Glomerular endothelial cell (primary cell): ENCODE measurements around the gene ATG4D. TPM values are rescaled to one million over a fixed set of nuclear protein-coding genes. Genes with fewer than 3 reads are reported as not detected.
A peak's percentile ranks its signal among the peaks of the same experiment; 100 is the strongest.
"Not testable (repeated sequence)": the region's sequence is repeated elsewhere in the genome, so short reads cannot be mapped to it uniquely, and the experiment has no call there.

Experiments
- DNase-seq: peaks from one replicate; pipeline ENCODE4 v3.0.0-alpha.2; 2011; ENCODE audit warnings: low read depth, low spot score; ENCODE audit errors: extremely low read depth
- total RNA-seq: library from RNA; depleted of rRNA; stranded (reverse); fragments of >200 nt; gene quantifications from 2 replicates; pipeline ENCODE4 v1.2.3, GENCODE V29; 2015

Gene ATG4D
- total RNA-seq, 1 donor from 2014 or later, result 18.9 TPM

DNA sequence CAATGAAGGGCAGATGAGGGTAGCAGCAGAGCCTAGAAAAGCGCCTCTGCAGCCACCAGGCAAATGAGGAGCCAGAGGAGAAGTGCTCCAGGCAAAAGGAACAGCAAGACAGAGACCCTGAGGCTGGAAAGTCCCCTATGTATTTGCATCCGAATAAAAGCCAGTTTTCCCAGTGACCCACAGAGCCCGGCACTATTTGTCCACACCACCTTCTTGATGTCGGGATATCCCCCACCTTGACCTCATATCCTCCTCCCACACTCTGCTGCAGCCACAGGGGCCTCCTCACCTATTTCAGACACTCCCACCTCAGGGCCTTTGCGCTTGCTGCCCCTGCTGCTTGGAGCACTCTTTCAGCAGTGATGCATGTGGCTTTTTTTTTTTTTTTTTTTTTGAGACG is 6.6 kb downstream of the ATG4D start:
- no peak for DNase-seq

GRCh38 chr19:10551006-10551405 is 7.3 kb downstream of the ATG4D start:
- DNase-seq, result not testable (repeated sequence)

DNA sequence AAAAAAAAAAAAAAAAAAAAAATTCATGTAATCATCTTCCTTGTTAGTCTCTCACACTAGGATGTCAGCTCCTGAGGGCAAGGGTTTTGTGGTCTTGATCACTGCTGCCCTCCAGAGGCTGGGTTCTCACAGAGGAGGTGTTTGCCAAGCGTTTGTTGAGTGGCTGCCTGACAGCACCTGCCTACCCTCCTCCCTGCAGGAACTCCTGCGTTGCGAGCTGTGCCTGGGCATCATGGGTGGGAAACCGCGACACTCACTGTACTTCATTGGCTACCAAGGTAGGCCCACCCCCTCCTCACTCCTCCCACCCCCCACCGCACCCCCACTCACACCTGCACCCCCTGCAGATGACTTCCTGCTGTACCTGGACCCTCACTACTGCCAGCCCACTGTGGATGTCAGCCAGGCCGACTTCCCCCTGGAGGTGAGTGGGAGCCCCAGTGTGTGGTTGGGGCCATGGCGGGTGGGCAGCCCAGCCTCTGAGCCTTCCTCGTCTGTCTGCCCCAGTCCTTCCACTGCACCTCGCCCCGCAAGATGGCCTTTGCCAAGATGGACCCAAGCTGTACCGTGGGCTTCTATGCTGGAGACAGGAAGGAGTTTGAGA is 8.1 kb downstream of the ATG4D start:
- no peak for DNase-seq

DNA sequence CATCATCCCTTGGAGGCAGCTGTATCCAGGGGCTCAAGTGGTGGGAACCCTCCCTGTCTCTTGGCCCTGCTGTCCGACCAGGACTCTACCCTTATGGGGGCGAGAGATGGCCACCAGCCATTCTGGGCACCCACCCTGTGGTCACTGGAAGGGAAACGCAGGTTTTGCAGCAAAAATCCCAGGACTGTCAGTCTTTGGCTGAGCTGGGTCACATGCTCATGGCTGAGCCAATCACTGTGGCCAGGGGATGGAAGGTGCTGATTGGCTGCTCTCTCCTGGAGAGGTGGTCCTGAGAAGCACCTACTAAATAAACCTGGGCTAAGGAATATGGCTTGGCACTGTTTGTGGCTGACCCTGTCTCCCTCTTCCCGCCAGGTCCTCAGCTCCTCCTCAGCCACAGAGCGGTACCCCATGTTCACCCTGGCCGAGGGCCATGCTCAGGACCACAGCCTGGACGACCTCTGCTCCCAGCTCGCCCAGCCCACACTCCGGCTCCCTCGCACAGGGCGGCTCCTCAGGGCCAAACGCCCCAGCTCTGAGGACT is 8.9 kb downstream of the ATG4D start:
- DNase-seq, result no peak

- DNase-seq, result no peak
Measured at GRCh38 chr19:10553087-10553667, 9.5 kb downstream of the ATG4D start.

- no peak for DNase-seq
Measured at GRCh38 chr19:10553943-10554381, 10.3 kb downstream of the ATG4D start.

DNA sequence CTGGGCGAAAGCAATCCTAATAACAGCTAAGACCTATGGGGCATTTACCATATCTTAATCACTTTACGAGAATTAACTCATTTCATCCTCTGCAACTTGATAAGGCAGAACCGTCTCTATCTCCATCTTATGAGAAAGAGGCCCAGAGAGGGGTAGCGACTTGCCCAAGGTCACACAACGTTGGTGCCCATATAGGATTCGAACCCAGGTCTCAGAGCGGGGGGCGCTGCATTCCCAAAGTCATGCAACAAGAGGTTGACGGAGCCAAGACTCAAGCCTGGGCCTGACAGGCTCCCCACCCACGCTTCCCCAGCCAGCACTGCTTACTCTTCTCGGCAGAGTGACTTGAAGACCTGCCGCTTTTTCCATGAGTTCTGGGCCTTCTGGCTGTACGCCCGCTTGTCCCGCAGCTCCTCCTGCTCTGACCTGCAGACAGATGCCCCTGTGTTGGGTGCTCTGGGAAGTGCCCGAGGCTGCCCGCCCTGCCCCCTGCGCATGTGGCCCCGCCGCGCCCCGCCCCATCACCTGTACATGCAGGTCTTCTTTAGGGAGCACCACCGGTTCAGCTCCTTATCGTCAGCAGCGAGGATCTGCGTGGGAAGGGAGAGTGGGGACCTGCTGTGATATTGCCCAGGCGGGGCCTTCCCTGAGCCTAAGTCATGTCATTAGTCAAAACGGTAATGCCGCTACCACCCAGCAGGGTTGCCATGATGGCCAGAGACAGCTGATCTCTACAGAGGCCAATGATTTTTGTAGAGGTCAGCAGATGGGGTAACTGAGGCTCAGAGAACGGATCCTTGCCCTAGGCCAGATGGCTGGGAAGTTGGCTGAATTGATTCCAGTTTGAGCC is 11.3 kb downstream of the ATG4D start:
- DNase-seq, result no peak

DNA sequence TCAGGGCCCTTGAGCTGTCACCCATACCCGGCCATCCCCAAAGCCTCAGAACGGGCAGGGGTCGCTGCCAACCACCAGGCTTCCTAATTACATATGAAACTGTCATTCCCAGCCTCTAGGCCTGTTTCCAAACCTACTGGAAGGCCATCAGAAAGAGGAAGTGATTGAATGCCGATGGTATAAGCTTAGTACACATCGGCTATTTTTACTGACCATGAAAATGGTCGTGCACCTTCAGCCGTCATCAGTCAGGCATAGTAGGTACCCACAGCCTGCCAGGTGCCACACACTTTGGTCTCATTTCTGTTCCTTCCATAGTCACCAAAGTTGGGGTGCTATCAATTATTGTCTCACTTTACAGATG is 11.9 kb downstream of the ATG4D start:
- DNase-seq, result no peak

- no peak for DNase-seq
Measured at GRCh38 chr19:10557603-10558197, 14.0 kb downstream of the ATG4D start.

- DNase-seq, result no peak
Measured at GRCh38 chr19:10560154-10560553, 16.4 kb downstream of the ATG4D start.

GRCh38 chr19:10562609-10563008 is 18.9 kb downstream of the ATG4D start:
- no peak for DNase-seq

DNA sequence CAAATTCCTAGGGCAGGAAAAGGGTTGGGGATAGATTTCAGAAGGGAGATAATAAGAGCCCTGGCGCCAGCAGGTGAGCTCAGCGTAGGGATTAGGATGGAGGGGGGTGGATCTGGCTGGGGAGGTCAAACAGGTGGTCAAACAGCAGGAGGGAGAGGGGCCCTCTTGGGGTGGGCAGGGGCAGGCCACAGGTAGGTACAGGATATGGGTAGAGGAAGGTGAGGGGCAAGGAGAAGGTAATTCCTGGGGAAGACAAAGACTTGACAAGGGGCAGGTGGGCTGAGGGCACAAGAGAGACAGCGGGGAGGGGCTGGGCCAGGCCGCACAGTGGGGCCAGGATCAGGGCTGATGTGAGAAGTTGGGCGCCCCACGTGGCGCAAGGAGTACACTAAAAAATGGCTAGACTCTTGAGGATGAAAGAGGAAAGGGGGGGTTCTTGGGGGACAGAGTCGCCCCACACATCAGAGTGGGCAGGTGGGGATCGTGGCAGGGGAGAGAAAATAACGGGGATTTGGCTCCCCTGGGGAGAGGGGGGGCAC is 21.4 kb downstream of the ATG4D start:
- no peak for DNase-seq

GRCh38 chr19:10565567-10566407 is 22.1 kb downstream of the ATG4D start, which contains the start of gene KRI1:
KRI1 (minus strand) TSS chr19:10566010; CDS start chr19:10565999, 11 bp downstream.
- peak; percentile 33 for DNase-seq

GRCh38 chr19:10566408-10566657 is 22.6 kb downstream of the ATG4D start:
- DNase-seq, result no peak

- no peak for DNase-seq
Measured at GRCh38 chr19:10566658-10567410, 23.1 kb downstream of the ATG4D start.

- no peak for DNase-seq
Measured at GRCh38 chr19:10567656-10568055, 24.0 kb downstream of the ATG4D start.

GRCh38 chr19:10568062-10568825 is 24.5 kb downstream of the ATG4D start:
- DNase-seq, result no peak

DNA sequence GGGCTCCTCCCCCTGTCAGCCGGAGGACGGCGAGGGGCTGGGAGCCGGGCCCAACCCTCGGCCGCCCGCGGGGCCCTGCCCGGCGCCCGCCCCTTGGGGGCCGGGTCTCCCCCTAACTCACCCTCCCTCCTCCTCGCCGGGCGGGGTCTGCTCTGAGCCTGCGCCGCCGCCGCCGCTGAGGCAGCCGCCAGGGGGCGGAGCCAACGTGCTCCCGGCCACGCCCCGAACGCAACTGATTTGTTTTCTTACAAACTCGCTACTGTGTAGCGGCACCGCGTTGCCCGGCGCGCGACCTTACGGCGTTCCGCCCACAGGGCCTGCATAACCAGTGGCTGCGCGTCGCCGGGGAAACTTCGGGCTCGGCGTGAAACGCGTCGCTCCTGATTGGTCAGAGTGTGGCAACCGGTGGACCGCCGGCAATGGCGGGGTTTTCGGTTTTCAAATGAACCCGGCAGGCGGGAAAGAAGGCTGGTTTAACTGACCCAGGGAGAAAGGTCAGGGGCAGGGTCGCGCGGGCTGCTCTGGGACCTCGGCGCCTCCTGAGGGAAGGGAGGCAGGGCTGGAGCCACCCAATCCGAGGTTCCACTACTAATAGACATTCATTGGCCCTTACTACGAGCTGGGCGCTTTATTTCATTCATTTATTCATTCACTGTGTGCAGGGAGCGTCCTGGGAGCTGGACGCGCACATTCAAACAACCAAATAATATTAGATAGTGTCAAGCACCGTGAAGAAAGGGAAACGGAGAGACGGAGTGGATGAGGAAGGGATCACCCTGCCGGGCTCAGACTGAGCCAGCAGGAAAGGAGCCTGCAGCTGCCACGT is 25.3 kb downstream of the ATG4D start, which contains the start of gene CDKN2D:
TSS of gene CDKN2D (minus strand) at position 154 of the 826 bp plus-strand sequence. CDS start 326 bp downstream, outside the sequence.
- peak; percentile 91 for DNase-seq
